Hepatocyte (in vitro differentiated cells): ENCODE measurements around the gene RPL7L1. TPM values are rescaled to one million over a fixed set of nuclear protein-coding genes. Genes with fewer than 3 reads are reported as not detected.

ENCODE experiments used
- DNase-seq: peaks from one replicate; pipeline ENCODE4 v3.0.0-alpha.2; 2016; ENCODE audit warnings: low spot score
- H2AFZ ChIP-seq: fragments of 200-600 bp; sonication (generic); 2 replicates; pipeline ENCODE4 v1.6.0; 2016; ENCODE audit warnings: antibody characterized with exemption, mild to moderate bottlenecking
- H3K27ac ChIP-seq: fragments of 200-600 bp; sonication (generic); 2 replicates; pipeline ENCODE4 v1.5.1; 2016; ENCODE audit warnings: mild to moderate bottlenecking
- H3K27me3 ChIP-seq: fragments of 200-600 bp; sonication (generic); 2 replicates; pipeline ENCODE4 v1.6.1; 2016
- H3K36me3 ChIP-seq: fragments of 200-600 bp; sonication (generic); replicated peaks from 2 replicates; pipeline ENCODE4 v1.5.1; 2016; ENCODE audit warnings: low read depth; ENCODE audit not compliant: insufficient read depth
- H3K4me1 ChIP-seq: fragments of 200-600 bp; sonication (generic); 2 replicates; pipeline ENCODE4 v1.5.1; 2016; ENCODE audit warnings: mild to moderate bottlenecking, moderate library complexity; ENCODE audit not compliant: insufficient read depth
- H3K4me2 ChIP-seq: fragments of 200-600 bp; sonication (generic); 2 replicates; pipeline ENCODE4 v1.6.0; 2016
- H3K4me3 ChIP-seq: fragments of 200-600 bp; sonication (generic); 2 replicates; pipeline ENCODE4 v1.5.1; 2016; ENCODE audit warnings: mild to moderate bottlenecking
- H3K79me2 ChIP-seq: fragments of 200-600 bp; sonication (generic); 2 replicates; pipeline ENCODE4 v1.6.0; 2017; ENCODE audit warnings: mild to moderate bottlenecking
- H3K9me2 ChIP-seq: fragments of 200-600 bp; sonication (generic); replicated peaks from 2 replicates; pipeline ENCODE4 v1.6.0; 2017; ENCODE audit warnings: mild to moderate bottlenecking; ENCODE audit not compliant: insufficient read depth
- H3K9me3 ChIP-seq: fragments of 200-600 bp; sonication (generic); 2 replicates; pipeline ENCODE4 v1.5.1; 2016; ENCODE audit warnings: low read depth, mild to moderate bottlenecking
- H4K20me1 ChIP-seq: fragments of 200-600 bp; sonication (generic); 2 replicates; pipeline ENCODE4 v1.6.0; 2016; ENCODE audit warnings: mild to moderate bottlenecking; ENCODE audit not compliant: insufficient read depth, poor library complexity, severe bottlenecking
- EZH2 ChIP-seq: fragments of 200-600 bp; sonication (generic); IDR thresholded peaks from 2 replicates; pipeline ENCODE4 v1.6.1; 2016; ENCODE audit warnings: antibody characterized with exemption, mild to moderate bottlenecking, borderline replicate concordance
- EZH2phosphoT487 ChIP-seq: fragments of 200-600 bp; sonication (generic); IDR thresholded peaks from one replicate; pipeline ENCODE4 v1.6.1; 2018; ENCODE audit warnings: antibody characterized with exemption, mild to moderate bottlenecking, low read depth, moderate library complexity; ENCODE audit not compliant: unreplicated experiment, severe bottlenecking
- WGBS: methylation state at CpG from one replicate; pipeline ENCODE4 v1.1.6; 2016; ENCODE audit warnings: low lambda C conversion rate; ENCODE audit errors: missing lambda C conversion rate; 5-methylcytosine and 5-hydroxymethylcytosine counted together
- polyA plus RNA-seq: library from polyadenylated mRNA; unstranded; fragments of >200 nt; fragmentation: Nextera tagmentation; extraction: Ambion mirVana; gene quantifications from 2 replicates; pipeline ENCODE4 v1.2.1, GENCODE V29; 2016
- total RNA-seq: library from RNA; depleted of rRNA; stranded (reverse); fragments of >200 nt; gene quantifications from 2 replicates; pipeline ENCODE4 v1.2.3, GENCODE V29; 2014
- TF ChIP-seq, protein P1 (sequence below): fragments of 200-600 bp; sonication (generic); IDR thresholded peaks from 2 replicates; pipeline ENCODE4 v1.5.1; 2016; ENCODE audit warnings: antibody characterized with exemption, mild to moderate bottlenecking; ENCODE audit not compliant: poor library complexity

Gene RPL7L1
- total and polyA plus RNA-seq, 2 experiments from 2014 or later = 63.0 to 111 TPM

DNA sequence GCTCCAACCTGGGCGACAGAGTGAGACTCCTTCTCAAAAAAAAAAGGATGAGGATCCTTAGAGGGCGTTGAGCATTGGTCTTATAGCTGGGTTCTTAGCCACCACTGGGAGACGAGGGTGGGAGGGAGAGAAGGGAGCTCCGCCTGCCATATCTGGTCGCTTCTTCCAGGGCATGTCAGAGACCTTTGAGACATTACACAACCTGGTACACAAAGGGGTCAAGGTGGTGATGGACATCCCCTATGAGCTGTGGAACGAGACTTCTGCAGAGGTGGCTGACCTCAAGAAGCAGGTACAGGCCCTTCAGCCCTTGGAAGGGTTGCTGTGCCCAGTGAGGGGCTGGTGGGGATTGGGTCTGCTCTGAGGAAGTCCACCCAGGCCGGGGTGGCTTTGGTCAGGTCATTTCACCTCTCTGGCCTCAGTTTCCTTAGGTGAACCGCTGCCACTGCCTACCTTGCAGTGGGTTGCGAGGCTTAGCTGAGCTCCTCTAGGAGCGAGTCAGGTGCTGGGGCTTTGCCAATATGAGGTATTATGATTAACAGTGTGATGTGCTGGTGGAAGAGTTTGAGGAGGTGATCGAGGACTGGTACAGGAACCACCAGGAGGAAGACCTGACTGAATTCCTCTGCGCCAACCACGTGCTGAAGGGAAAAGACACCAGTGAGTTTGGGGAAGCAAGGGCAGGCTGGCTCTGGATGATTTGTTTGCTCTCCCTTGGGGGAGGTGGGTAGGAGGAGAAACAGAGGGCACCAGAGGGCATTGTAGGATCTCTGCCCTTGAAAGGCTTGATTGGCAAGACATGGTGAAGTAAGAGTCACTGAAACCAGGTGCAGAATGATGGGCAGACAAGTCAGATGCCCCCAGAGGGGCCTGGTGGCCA is 58.4 kb downstream of the RPL7L1 start:
- peaks cover 39% of the 10 kb centered on the region for H3K79me2 ChIP-seq
- no peak overlapping the region for H2AFZ ChIP-seq
- TF ChIP-seq EZH2phosphoT487 (no peak), EZH2 (no peak)
- TF ChIP-seq, protein P1, sequence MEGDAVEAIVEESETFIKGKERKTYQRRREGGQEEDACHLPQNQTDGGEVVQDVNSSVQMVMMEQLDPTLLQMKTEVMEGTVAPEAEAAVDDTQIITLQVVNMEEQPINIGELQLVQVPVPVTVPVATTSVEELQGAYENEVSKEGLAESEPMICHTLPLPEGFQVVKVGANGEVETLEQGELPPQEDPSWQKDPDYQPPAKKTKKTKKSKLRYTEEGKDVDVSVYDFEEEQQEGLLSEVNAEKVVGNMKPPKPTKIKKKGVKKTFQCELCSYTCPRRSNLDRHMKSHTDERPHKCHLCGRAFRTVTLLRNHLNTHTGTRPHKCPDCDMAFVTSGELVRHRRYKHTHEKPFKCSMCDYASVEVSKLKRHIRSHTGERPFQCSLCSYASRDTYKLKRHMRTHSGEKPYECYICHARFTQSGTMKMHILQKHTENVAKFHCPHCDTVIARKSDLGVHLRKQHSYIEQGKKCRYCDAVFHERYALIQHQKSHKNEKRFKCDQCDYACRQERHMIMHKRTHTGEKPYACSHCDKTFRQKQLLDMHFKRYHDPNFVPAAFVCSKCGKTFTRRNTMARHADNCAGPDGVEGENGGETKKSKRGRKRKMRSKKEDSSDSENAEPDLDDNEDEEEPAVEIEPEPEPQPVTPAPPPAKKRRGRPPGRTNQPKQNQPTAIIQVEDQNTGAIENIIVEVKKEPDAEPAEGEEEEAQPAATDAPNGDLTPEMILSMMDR = no peak
- no peaks in the 10 kb centered on the region for H3K9me3 ChIP-seq
- H3K9me2 ChIP-seq = no peaks in the 10 kb centered on the region
- DNase-seq = no peak
- H4K20me1 ChIP-seq = no peaks in the 10 kb centered on the region
- no peaks in the 10 kb centered on the region for H3K4me1 ChIP-seq
- H3K36me3 ChIP-seq = no peaks in the 10 kb centered on the region
- no peak overlapping the region for H3K4me3 ChIP-seq
- WGBS = 93% methylated on average over 13 of the region's 13 CpGs
- no peak overlapping the region for H3K27ac ChIP-seq
- H3K27me3 ChIP-seq = no peaks in the 10 kb centered on the region
- no peak overlapping the region for H3K4me2 ChIP-seq

DNA sequence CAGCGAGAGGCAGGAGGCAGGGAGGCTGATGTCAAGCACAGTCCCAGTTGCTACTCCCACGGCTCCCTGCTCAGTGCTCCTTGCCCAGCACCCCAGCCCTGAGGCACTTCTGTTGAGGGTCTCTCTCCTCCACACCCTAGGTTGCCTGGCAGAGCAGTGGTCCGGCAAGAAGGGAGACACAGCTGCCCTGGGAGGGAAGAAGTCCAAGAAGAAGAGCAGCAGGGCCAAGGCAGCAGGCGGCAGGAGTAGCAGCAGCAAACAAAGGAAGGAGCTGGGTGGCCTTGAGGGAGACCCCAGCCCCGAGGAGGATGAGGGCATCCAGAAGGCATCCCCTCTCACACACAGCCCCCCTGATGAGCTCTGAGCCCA is 59.0 kb downstream of the RPL7L1 start:
- no peak overlapping the region for H2AFZ ChIP-seq
- TF ChIP-seq, protein P1 = no peak
- TF ChIP-seq EZH2phosphoT487 (no peak), EZH2 (no peak)
- H3K79me2 ChIP-seq = peaks cover 33% of the 10 kb centered on the region
- no peaks in the 10 kb centered on the region for H3K4me1 ChIP-seq
- no peaks in the 10 kb centered on the region for H3K9me3 ChIP-seq
- H3K27me3 ChIP-seq = no peaks in the 10 kb centered on the region
- H3K27ac ChIP-seq = no peak overlapping the region
- no peaks in the 10 kb centered on the region for H4K20me1 ChIP-seq
- no peak overlapping the region for H3K4me3 ChIP-seq
- H3K4me2 ChIP-seq = no peak overlapping the region
- no peaks in the 10 kb centered on the region for H3K36me3 ChIP-seq
- no peaks in the 10 kb centered on the region for H3K9me2 ChIP-seq
- DNase-seq = no peak
- 96% methylated on average over 5 of the region's 5 CpGs for whole genome bisulfite sequencing

DNA sequence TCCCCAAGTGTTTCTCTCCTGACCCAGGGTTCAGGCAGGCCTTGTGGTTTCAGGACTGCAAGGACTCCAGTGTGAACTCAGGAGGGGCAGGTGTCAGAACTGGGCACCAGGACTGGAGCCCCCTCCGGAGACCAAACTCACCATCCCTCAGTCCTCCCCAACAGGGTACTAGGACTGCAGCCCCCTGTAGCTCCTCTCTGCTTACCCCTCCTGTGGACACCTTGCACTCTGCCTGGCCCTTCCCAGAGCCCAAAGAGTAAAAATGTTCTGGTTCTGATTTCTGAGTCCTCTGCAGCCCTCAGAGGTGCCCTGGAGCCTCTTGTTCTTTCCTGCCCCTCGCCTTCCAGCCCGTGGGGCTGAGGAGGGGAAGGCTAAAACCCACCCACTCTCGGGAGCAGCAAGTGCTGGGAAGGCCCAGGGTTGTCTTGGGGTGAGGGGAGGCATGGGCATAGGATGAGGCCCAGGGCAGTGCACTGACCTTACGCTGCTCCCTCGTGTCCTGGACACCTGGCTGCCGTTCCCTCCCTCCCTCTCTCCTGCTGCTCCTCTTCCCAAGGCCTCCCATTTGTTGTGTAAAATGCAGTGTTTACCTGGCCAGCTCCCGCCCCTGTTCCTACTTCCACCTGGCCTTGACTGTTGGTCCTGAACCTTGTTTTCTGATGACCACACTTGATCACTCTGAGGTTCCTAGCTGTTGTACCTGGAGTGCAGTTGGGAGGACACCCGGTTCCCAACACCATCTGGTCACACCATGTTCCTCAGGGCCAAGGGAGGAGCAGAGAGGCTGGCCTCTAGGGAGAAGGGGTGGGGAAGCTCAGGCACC is 59.8 kb downstream of the RPL7L1 start:
- Histone ChIP-seq H4K20me1 (no peaks in the 10 kb centered on the region), H3K36me3 (no peaks in the 10 kb centered on the region), H3K9me2 (no peaks in the 10 kb centered on the region), H3K79me2 (peaks cover 25% of the 10 kb centered on the region), H2AFZ (no peak overlapping the region), H3K27me3 (no peaks in the 10 kb centered on the region), H3K4me2 (no peak overlapping the region), H3K9me3 (no peaks in the 10 kb centered on the region), H3K27ac (peak overlapping the region; percentile 51), H3K4me1 (no peaks in the 10 kb centered on the region), H3K4me3 (no peak overlapping the region)
- peak; percentile 38 for DNase-seq
- TF ChIP-seq EZH2 (no peak), EZH2phosphoT487 (no peak)
- TF ChIP-seq, protein P1 = no peak
- 88% methylated on average over 9 of the region's 9 CpGs for WGBS

Other genes starting within 250 kb of the RPL7L1 start
- not detected in 2 replicates for gene PRPH2, start 157.0 kb upstream of the RPL7L1 start, total RNA-seq
- gene PRPH2, start 157.0 kb upstream of the RPL7L1 start, polyA plus RNA-seq = not detected in 2 replicates
- gene TBCC, start 133.5 kb upstream of the RPL7L1 start, total RNA-seq = 28.9 and 30.2 TPM in 2 replicates
- gene TBCC, start 133.5 kb upstream of the RPL7L1 start, polyA plus RNA-seq = 22.1 and 31.5 TPM in 2 replicates
- 6.3 and 8.1 TPM in 2 replicates for gene BICRAL, start 97.6 kb upstream of the RPL7L1 start, total RNA-seq
- 2.1 and 3.1 TPM in 2 replicates for gene BICRAL, start 97.6 kb upstream of the RPL7L1 start, polyA plus RNA-seq
- gene PTCRA, start 36.4 kb downstream of the RPL7L1 start, total RNA-seq = not detected in 2 replicates
- gene PTCRA, start 36.4 kb downstream of the RPL7L1 start, polyA plus RNA-seq = not detected in 2 replicates
- gene CNPY3, start 49.9 kb downstream of the RPL7L1 start, total RNA-seq = 53.8 and 71.8 TPM in 2 replicates
- gene CNPY3, start 49.9 kb downstream of the RPL7L1 start, polyA plus RNA-seq = 137 and 152 TPM in 2 replicates
- gene GNMT, start 81.1 kb downstream of the RPL7L1 start, total RNA-seq = 4.4 and 6.5 TPM in 2 replicates
- gene GNMT, start 81.1 kb downstream of the RPL7L1 start, polyA plus RNA-seq = 10.4 and 16.2 TPM in 2 replicates
- 32.4 and 39.4 TPM in 2 replicates for gene PEX6, start 99.6 kb downstream of the RPL7L1 start, total RNA-seq
- 36.0 and 46.1 TPM in 2 replicates for gene PEX6, start 99.6 kb downstream of the RPL7L1 start, polyA plus RNA-seq
- gene PPP2R5D, start 105.0 kb downstream of the RPL7L1 start, total RNA-seq = 35.2 and 40.2 TPM in 2 replicates
- 28.3 and 30.8 TPM in 2 replicates for gene PPP2R5D, start 105.0 kb downstream of the RPL7L1 start, polyA plus RNA-seq
- gene MEA1, start 134.3 kb downstream of the RPL7L1 start, total RNA-seq = 72.9 and 73.3 TPM in 2 replicates
- gene MEA1, start 134.3 kb downstream of the RPL7L1 start, polyA plus RNA-seq = 117 and 127 TPM in 2 replicates
- gene KLHDC3, start 134.6 kb downstream of the RPL7L1 start, total RNA-seq = 75.5 and 90.5 TPM in 2 replicates
- 92.0 and 99.5 TPM in 2 replicates for gene KLHDC3, start 134.6 kb downstream of the RPL7L1 start, polyA plus RNA-seq
- gene RRP36, start 142.0 kb downstream of the RPL7L1 start, total RNA-seq = 75.8 and 83.2 TPM in 2 replicates
- gene RRP36, start 142.0 kb downstream of the RPL7L1 start, polyA plus RNA-seq = 72.5 and 73.2 TPM in 2 replicates
- gene CUL7, start 174.2 kb downstream of the RPL7L1 start, total RNA-seq = 46.1 and 58.2 TPM in 2 replicates
- gene CUL7, start 174.2 kb downstream of the RPL7L1 start, polyA plus RNA-seq = 39.2 and 46.4 TPM in 2 replicates
- 24.7 and 28.8 TPM in 2 replicates for gene MRPL2, start 179.8 kb downstream of the RPL7L1 start, total RNA-seq
- gene MRPL2, start 179.8 kb downstream of the RPL7L1 start, polyA plus RNA-seq = 68.4 and 81.8 TPM in 2 replicates
- gene KLC4, start 180.0 kb downstream of the RPL7L1 start, total RNA-seq = 73.4 and 73.5 TPM in 2 replicates
- gene KLC4, start 180.0 kb downstream of the RPL7L1 start, polyA plus RNA-seq = 67.5 and 68.9 TPM in 2 replicates
- 108 and 127 TPM in 2 replicates for gene PTK7, start 196.7 kb downstream of the RPL7L1 start, total RNA-seq
- gene PTK7, start 196.7 kb downstream of the RPL7L1 start, polyA plus RNA-seq = 159 and 162 TPM in 2 replicates